Mucosa of descending colon (tissue), 3 donors: ENCODE measurements around the gene DCBLD1. TPM values are rescaled to one million over a fixed set of nuclear protein-coding genes. Genes with fewer than 3 reads are reported as not detected.
"Not testable (repeated sequence)": the region's sequence is repeated elsewhere in the genome, so short reads cannot be mapped to it uniquely, and the experiment has no call there.

Experiments
- ATAC-seq: fragments of 200-7000 bp; cut with Tn5 transposase; one replicate; pipeline ENCODE4 v1.9.1; 2020; ENCODE audit warnings: mild to moderate bottlenecking, moderate library complexity
- DNase-seq, 3 donors: peaks; one replicate each; pipeline ENCODE4 v3.0.0-alpha.2; 2020
- H3K36me3 ChIP-seq: fragments of 200-600 bp; one replicate; pipeline ENCODE4 v1.8.0; 2021; ENCODE audit warnings: low read depth, mild to moderate bottlenecking
- H3K4me1 ChIP-seq: fragments of 200-600 bp; one replicate; pipeline ENCODE4 v1.8.0; 2021; ENCODE audit warnings: low read depth, mild to moderate bottlenecking
- H3K4me3 ChIP-seq: fragments of 200-600 bp; one replicate; pipeline ENCODE4 v1.8.0; 2021; ENCODE audit warnings: mild to moderate bottlenecking
- H3K9me3 ChIP-seq: fragments of 200-600 bp; one replicate; pipeline ENCODE4 v1.8.0; 2021; ENCODE audit warnings: mild to moderate bottlenecking
- CTCF ChIP-seq: fragments of 200-600 bp; IDR thresholded peaks from one replicate; pipeline ENCODE4 v1.8.0; 2022; ENCODE audit warnings: antibody characterized with exemption, mild to moderate bottlenecking
- intact Hi-C, 2 donors: fragments of 100-400 bp; cut with DNase I in 1 of 2; cut with micrococcal nuclease in 1 of 2; formaldehyde crosslinking; loops; one replicate each; pipeline versions ENCODE4 v1.11.0 to v1.11.1; 2022; cut with DNase I, micrococcal nuclease
- total RNA-seq, 3 donors: library from RNA; stranded (reverse); fragmentation: NEBNext Ultra II Directional in 2 of 3; extraction: Animal tissue kit (Norgen Biotek cat#: 25700) in 2 of 3; gene quantifications; one replicate each; pipeline versions ENCODE4 v1.2.1 to v1.2.4, GENCODE V29; 2021 to 2023
- donor health status: DM: no; HTN: no; CAD: no; lungs with moderate emphysema.
- donor health status: DM: no; HTN: no; CAD: no.
- donor health status: DM: no; HTN: yes; CAD: no.

The DCBLD1 gene
- total RNA-seq, 3 donors from 2014 or later = 11.3 to 16.8 (median 11.4) TPM

- H3K9me3 ChIP-seq = no peaks in the 10 kb centered on the region
- no peaks in the 10 kb centered on the region for H3K4me1 ChIP-seq
- ATAC-seq = no peak
- no peak for DNase-seq
- H3K36me3 ChIP-seq = no peaks in the 10 kb centered on the region
- intact Hi-C loops = no loop called here
- no peak for TF ChIP-seq CTCF
- no peak overlapping the region for H3K4me3 ChIP-seq
Measured at GRCh38 chr6:117512056-117512828, 29.8 kb downstream of the DCBLD1 start.

- intact Hi-C loops = no loop called here
- H3K36me3 ChIP-seq = no peaks in the 10 kb centered on the region
- no peak overlapping the region for H3K4me3 ChIP-seq
- DNase-seq (no peak), ATAC-seq (no peak)
- TF ChIP-seq CTCF = no peak
- no peaks in the 10 kb centered on the region for H3K9me3 ChIP-seq
- H3K4me1 ChIP-seq = no peaks in the 10 kb centered on the region
Measured at GRCh38 chr6:117512987-117513573, 30.6 kb downstream of the DCBLD1 start.

- no peaks in the 10 kb centered on the region for H3K36me3 ChIP-seq
- no peak for TF ChIP-seq CTCF
- no peak overlapping the region for H3K4me3 ChIP-seq
- H3K9me3 ChIP-seq = no peaks in the 10 kb centered on the region
- no peaks in the 10 kb centered on the region for H3K4me1 ChIP-seq
- no peak for DNase-seq
- intact Hi-C loops = no loop called here
- ATAC-seq = no peak
Measured at GRCh38 chr6:117513778-117514365, 31.4 kb downstream of the DCBLD1 start.

GRCh38 chr6:117514655-117515054 lies 32.2 kb downstream of the DCBLD1 start:
- TF ChIP-seq CTCF = no peak
- Histone ChIP-seq H3K9me3 (no peaks in the 10 kb centered on the region), H3K36me3 (no peaks in the 10 kb centered on the region), H3K4me1 (no peaks in the 10 kb centered on the region), H3K4me3 (no peak overlapping the region)
- DNase-seq = no peak
- intact Hi-C loops = no loop called here
- ATAC-seq = no peak

GRCh38 chr6:117515326-117515725 lies 32.9 kb downstream of the DCBLD1 start:
- Histone ChIP-seq H3K9me3 (no peaks in the 10 kb centered on the region), H3K4me3 (no peak overlapping the region), H3K4me1 (no peaks in the 10 kb centered on the region), H3K36me3 (no peaks in the 10 kb centered on the region)
- no peak for DNase-seq
- ATAC-seq = no peak
- TF ChIP-seq CTCF = no peak
- intact Hi-C loops = no loop called here

- intact Hi-C loops = not testable (repeated sequence)
Measured at GRCh38 chr6:117517995-117518394, 35.5 kb downstream of the DCBLD1 start.

More at GRCh38 chr6:117517995-117518394, 35.5 kb downstream of the DCBLD1 start:
- not testable (repeated sequence) for H3K36me3 ChIP-seq, H3K9me3 ChIP-seq, H3K4me1 ChIP-seq, ATAC-seq, DNase-seq, H3K4me3 ChIP-seq
